Measurements from ENCODE around the gene HEPACAM.

DNA sequence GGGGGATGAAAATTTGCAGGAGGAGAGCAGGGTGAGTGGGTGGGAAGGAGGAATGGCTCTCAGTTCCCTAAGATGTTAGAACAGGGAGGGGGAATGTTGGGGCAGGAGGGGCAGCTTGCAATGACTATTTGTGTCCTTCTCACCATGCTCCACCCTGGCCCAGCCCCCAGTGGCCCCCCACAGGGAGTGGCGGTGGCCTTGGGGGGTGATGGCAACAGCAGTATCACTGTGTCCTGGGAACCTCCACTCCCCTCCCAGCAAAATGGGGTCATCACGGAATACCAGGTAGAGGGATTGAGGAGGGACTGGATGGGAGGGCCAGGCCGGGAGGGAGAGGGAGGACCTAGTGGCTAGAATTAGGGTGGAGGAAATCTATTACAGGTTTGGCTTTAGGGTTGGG lies 60.4 kb downstream of the HEPACAM start:
- TF ChIP-seq LEF1 (IDR thresholded peaks at IDR 0.05; ENCODE audit: borderline replicate concordance) (no peak), CTBP1 (IDR thresholded peaks at IDR 0.05; ENCODE audit: borderline replicate concordance) (no peak), SUZ12 (IDR thresholded peaks at IDR 0.05) (no peak), FOXM1 (IDR thresholded peaks at IDR 0.05; ENCODE audit: borderline replicate concordance) (no peak), ARNT (IDR thresholded peaks at IDR 0.05) (no peak), ZNF384 (IDR thresholded peaks at IDR 0.05) (no peak), SP1 (IDR thresholded peaks at IDR 0.05) (no peak), FOXK2 (IDR thresholded peaks at IDR 0.05) (no peak), BHLHE40 (IDR thresholded peaks at IDR 0.05; ENCODE audit: borderline replicate concordance) (no peak), L3MBTL2 (conservative IDR thresholded peaks at IDR 0.05) (no peak), ELF4 (IDR thresholded peaks at IDR 0.05) (no peak)
- TF ChIP-seq, protein P1, sequence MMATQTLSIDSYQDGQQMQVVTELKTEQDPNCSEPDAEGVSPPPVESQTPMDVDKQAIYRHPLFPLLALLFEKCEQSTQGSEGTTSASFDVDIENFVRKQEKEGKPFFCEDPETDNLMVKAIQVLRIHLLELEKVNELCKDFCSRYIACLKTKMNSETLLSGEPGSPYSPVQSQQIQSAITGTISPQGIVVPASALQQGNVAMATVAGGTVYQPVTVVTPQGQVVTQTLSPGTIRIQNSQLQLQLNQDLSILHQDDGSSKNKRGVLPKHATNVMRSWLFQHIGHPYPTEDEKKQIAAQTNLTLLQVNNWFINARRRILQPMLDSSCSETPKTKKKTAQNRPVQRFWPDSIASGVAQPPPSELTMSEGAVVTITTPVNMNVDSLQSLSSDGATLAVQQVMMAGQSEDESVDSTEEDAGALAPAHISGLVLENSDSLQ (IDR thresholded peaks at IDR 0.05): no peak

Measured in HEK293T (cell line).